Activated CD4-positive, alpha-beta memory T cell treated with anti-CD3 and anti-CD28 coated beads, Interleukin-2, amount 10 ng/mL, durations not matched to agents 7 days and 5 days (primary cell): ENCODE data around the gene HRH1. TPM values are rescaled to one million over a fixed set of nuclear protein-coding genes. Genes with fewer than 3 reads are reported as not detected.
A peak's percentile ranks its signal among the peaks of the same experiment; 100 is the strongest.
"Not testable (repeated sequence)": the region's sequence is repeated elsewhere in the genome, so short reads cannot be mapped to it uniquely, and the experiment has no call there.

Experiments
- CTCF ChIA-PET: fragments of 350-600 bp; sonication (Branson Sonifier 250); formaldehyde crosslinking; loops from one replicate; lab custom pipeline; 2021; ENCODE audit warnings: antibody characterized with exemption, inconsistent platforms; lab: Charles Lee
- POLR2A ChIA-PET: fragments of 350-600 bp; sonication (Branson Sonifier 250); formaldehyde crosslinking; loops from one replicate; lab custom pipeline; 2021; ENCODE audit warnings: antibody characterized with exemption; lab: Charles Lee
- DNase-seq: peaks from one replicate; pipeline ENCODE4 v3.0.0-alpha.2; 2020
- H3K27ac Mint-ChIP-seq: one replicate; pipeline ENCODE4 v1.8.0; 2021; ENCODE audit warnings: mild to moderate bottlenecking, mixed read lengths
- H3K27me3 Mint-ChIP-seq: one replicate; pipeline ENCODE4 v1.8.0; 2021; ENCODE audit warnings: mixed read lengths
- H3K36me3 Mint-ChIP-seq: one replicate; pipeline ENCODE4 v1.8.0; 2021; ENCODE audit warnings: low read depth, mixed read lengths
- H3K4me1 Mint-ChIP-seq: one replicate; pipeline ENCODE4 v1.8.0; 2021; ENCODE audit warnings: mixed read lengths
- H3K4me3 Mint-ChIP-seq: one replicate; pipeline ENCODE4 v1.8.0; 2021; ENCODE audit warnings: mild to moderate bottlenecking, mixed read lengths
- H3K9me3 Mint-ChIP-seq: one replicate; pipeline ENCODE4 v1.8.0; 2021; ENCODE audit warnings: mixed read lengths
- total RNA-seq, 2 experiments: library from RNA; stranded (reverse); gene quantifications; one replicate each; pipeline ENCODE4 v1.2.3, GENCODE V29; 2021

HRH1 gene
- total RNA-seq, 2 experiments from 2014 or later = 0.95 to 1.0 TPM

DNA sequence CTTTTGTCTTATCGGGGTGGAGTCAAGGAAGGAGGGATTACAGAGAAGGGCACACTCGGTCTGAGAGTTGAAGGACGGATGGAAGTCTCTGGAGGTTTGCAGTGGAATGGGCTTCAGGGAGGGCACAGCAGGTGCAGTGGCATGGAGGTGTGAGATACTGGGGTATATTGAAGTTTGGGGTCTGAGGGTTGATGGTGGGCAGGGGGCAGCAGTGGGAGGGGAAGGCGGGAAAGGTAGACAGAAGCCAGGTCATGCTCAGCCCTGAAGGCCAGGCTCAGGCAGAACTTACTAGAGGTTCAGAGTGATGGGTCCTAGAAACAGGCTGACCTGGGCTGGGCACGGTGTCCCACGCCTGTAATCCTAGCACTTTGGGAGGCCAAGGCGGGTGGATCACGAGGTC, 52.7 kb downstream of the HRH1 start:
- Mint-ChIP-seq H3K36me3 (no peaks in the 10 kb centered on the region), H3K4me1 (peaks cover 5% of the 10 kb centered on the region), H3K4me3 (no peak overlapping the region), H3K9me3 (no peaks in the 10 kb centered on the region), H3K27ac (no peak overlapping the region), H3K27me3 (peaks cover 28% of the 10 kb centered on the region)
- ChIA-PET POLR2A (no interaction called here), CTCF (interaction anchor here (0.6 kb wide), 1 partner anchor 399 kb away, joined by 3 read pairs; no protein-coding TSS in a partner anchor)
- DNase-seq = no peak

GRCh38 chr3:11211531-11212298, 57.4 kb downstream of the HRH1 start:
- Mint-ChIP-seq H3K27ac (no peak overlapping the region), H3K4me3 (no peak overlapping the region), H3K4me1 (peaks cover 8% of the 10 kb centered on the region), H3K27me3 (peaks cover 26% of the 10 kb centered on the region), H3K36me3 (no peaks in the 10 kb centered on the region), H3K9me3 (no peaks in the 10 kb centered on the region)
- POLR2A ChIA-PET = no interaction called here
- CTCF ChIA-PET = no interaction called here
- no peak for DNase-seq

DNA sequence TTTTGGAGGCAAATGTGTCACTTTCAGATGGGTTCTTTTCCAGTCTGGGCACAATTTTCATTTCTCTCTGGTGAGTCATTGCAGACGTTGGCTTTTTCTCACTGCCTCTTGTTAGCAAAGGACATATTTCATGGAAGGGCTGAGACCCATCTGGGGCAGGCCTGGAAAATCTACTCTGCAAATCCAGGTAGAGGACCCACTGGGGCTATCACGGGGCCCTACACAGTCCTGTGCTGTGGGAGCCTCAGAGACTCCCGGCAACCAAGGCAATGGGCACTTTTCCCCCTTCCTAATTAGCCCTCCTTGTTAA, 58.0 kb downstream of the HRH1 start:
- DNase-seq = no peak
- H3K27me3 Mint-ChIP-seq = peaks cover 26% of the 10 kb centered on the region
- no peak overlapping the region for H3K4me3 Mint-ChIP-seq
- H3K4me1 Mint-ChIP-seq = peaks cover 8% of the 10 kb centered on the region
- ChIA-PET CTCF (no interaction called here), POLR2A (no interaction called here)
- no peaks in the 10 kb centered on the region for H3K9me3 Mint-ChIP-seq
- no peaks in the 10 kb centered on the region for H3K36me3 Mint-ChIP-seq
- no peak overlapping the region for H3K27ac Mint-ChIP-seq

GRCh38 chr3:11212784-11213183, 58.5 kb downstream of the HRH1 start:
- Mint-ChIP-seq H3K4me3 (no peak overlapping the region), H3K9me3 (no peaks in the 10 kb centered on the region), H3K4me1 (peaks cover 7% of the 10 kb centered on the region), H3K27me3 (peaks cover 26% of the 10 kb centered on the region), H3K27ac (no peak overlapping the region), H3K36me3 (no peaks in the 10 kb centered on the region)
- DNase-seq = no peak
- ChIA-PET CTCF (no interaction called here), POLR2A (no interaction called here)

- CTCF ChIA-PET = no interaction called here
These were observed 59.6 kb downstream of the HRH1 start for GRCh38 chr3:11213810-11214450.

DNA sequence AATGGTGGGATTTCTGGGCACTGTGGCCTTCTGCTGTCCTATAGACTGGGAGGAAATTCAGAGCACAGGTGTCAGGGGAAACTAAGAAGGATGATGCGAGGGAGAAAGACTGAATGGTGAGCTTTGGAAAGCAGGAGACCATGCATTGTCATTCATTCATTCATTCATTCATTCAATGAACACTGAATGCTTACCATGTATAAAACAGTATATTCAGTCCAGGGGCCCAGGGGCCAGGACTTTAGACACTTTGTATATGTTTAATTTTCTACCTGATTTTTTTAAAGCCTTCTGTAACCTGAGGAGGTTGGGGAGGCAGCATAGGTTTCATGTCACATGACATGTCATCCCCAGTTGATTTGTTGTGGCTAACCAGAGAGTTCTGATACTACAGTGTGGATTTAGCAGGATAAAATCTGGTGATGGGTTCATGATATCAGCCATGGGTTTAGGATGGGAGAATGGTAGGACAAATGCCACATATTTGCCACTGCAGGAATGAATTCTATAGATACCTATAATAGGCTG, 60.2 kb downstream of the HRH1 start:
- Mint-ChIP-seq H3K27me3 (peaks cover 26% of the 10 kb centered on the region), H3K4me3 (no peak overlapping the region), H3K27ac (no peak overlapping the region), H3K36me3 (no peaks in the 10 kb centered on the region), H3K4me1 (peaks cover 5% of the 10 kb centered on the region), H3K9me3 (no peaks in the 10 kb centered on the region)
- ChIA-PET POLR2A (no interaction called here), CTCF (no interaction called here)
- DNase-seq = no peak

More at GRCh38 chr3:11213810-11214450, 59.6 kb downstream of the HRH1 start:
- H3K27ac Mint-ChIP-seq = no peak overlapping the region
- no peak for DNase-seq
- peaks cover 5% of the 10 kb centered on the region for H3K4me1 Mint-ChIP-seq
- POLR2A ChIA-PET = no interaction called here
- H3K36me3 Mint-ChIP-seq = no peaks in the 10 kb centered on the region
- H3K9me3 Mint-ChIP-seq = no peaks in the 10 kb centered on the region
- peaks cover 26% of the 10 kb centered on the region for H3K27me3 Mint-ChIP-seq
- H3K4me3 Mint-ChIP-seq = no peak overlapping the region

DNA sequence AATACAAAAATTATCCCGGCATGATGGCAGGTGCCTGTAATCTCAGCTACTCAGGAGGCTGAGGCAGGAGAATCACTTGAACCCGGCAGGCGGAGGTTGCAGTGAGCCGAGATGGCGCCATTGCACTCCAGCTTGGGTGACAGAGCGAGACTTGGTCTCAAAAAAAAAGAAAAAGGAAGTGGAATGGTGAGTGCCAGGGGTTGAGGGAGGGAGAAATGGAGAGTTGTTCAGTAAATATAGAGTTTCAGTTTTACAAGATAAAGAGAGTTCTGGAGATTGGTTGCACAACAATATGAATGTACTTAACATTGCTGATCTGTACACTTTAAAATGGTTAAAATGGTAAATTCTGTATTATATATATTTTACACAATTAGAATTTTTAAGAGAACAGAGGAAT, 63.1 kb downstream of the HRH1 start:
- POLR2A ChIA-PET, CTCF ChIA-PET, H3K4me3 Mint-ChIP-seq, H3K4me1 Mint-ChIP-seq, H3K36me3 Mint-ChIP-seq, H3K9me3 Mint-ChIP-seq, H3K27ac Mint-ChIP-seq, DNase-seq: not testable (repeated sequence)
- peaks cover 23% of the 10 kb centered on the region for H3K27me3 Mint-ChIP-seq

GRCh38 chr3:11220230-11220629, 65.9 kb downstream of the HRH1 start:
- Mint-ChIP-seq H3K27ac (no peak overlapping the region), H3K9me3 (no peaks in the 10 kb centered on the region), H3K27me3 (peaks cover 9% of the 10 kb centered on the region), H3K4me3 (no peak overlapping the region), H3K36me3 (no peaks in the 10 kb centered on the region), H3K4me1 (peaks cover 4% of the 10 kb centered on the region)
- no peak for DNase-seq
- CTCF ChIA-PET = interaction anchor here (0.7 kb wide), 1 partner anchor 431 kb away, joined by 3 read pairs; no protein-coding TSS in a partner anchor
- POLR2A ChIA-PET = no interaction called here

DNA sequence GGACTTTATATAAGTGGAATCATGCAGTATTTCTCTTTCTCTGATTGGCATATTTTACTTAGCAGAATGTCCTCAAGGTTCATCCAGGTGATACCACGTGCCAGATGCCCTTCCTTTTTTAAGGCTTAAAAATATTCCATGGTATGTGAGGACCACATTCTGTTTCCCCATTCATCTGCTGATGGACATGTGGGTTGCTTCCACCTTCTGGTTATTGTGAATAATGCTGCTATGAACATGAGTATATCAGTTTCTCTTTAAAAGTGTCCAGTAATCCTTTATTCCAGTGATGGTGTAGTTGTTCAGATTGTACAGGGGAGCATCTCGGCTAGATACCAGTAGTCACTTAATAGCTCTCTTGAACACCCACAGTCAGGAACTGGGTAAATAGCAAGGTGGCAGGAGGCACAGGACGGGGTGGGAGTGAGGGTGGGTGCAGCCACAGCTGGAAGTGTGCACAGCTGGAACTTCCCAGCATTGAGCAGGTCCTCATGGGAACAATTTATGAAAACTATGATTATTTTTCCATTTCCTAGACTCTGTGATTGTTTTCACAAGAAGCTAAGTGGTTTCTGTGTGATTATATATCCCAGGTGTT, 67.6 kb downstream of the HRH1 start:
- DNase-seq = no peak
- no peak overlapping the region for H3K4me3 Mint-ChIP-seq
- no peaks in the 10 kb centered on the region for H3K36me3 Mint-ChIP-seq
- ChIA-PET CTCF (interaction anchor here (0.7 kb wide), 1 partner anchor 113 kb away, joined by 3 read pairs; no protein-coding TSS in a partner anchor), POLR2A (no interaction called here)
- peaks cover 9% of the 10 kb centered on the region for H3K27me3 Mint-ChIP-seq
- peaks cover 13% of the 10 kb centered on the region for H3K4me1 Mint-ChIP-seq
- H3K9me3 Mint-ChIP-seq = peaks cover 3% of the 10 kb centered on the region
- H3K27ac Mint-ChIP-seq = no peak overlapping the region

GRCh38 chr3:11224010-11224409, 69.7 kb downstream of the HRH1 start:
- Mint-ChIP-seq H3K4me1 (peaks cover 15% of the 10 kb centered on the region), H3K27me3 (peaks cover 8% of the 10 kb centered on the region), H3K9me3 (peaks cover 3% of the 10 kb centered on the region), H3K36me3 (no peaks in the 10 kb centered on the region), H3K27ac (no peak overlapping the region), H3K4me3 (no peak overlapping the region)
- ChIA-PET POLR2A (no interaction called here), CTCF (no interaction called here)
- DNase-seq = no peak

DNA sequence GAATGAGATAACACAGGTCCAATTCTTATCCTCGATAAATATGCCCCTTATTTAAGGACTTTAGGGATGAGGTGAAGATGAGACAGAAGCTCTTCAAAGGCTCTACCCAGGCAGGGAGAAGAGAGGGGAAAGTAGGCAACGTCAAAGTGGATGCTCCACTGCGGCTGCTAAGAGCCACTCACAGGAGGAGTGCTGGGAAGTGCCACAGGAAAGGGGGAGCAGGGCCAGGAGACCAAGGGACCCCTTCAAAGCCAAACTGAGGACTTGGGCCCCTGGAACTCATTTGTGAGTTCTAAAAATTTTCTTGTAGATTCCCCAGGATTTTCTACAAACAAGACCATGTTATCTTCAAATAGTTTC, 70.6 kb downstream of the HRH1 start:
- DNase-seq = no peak
- peaks cover 3% of the 10 kb centered on the region for H3K9me3 Mint-ChIP-seq
- H3K36me3 Mint-ChIP-seq = no peaks in the 10 kb centered on the region
- H3K27ac Mint-ChIP-seq = no peak overlapping the region
- peaks cover 10% of the 10 kb centered on the region for H3K27me3 Mint-ChIP-seq
- peaks cover 15% of the 10 kb centered on the region for H3K4me1 Mint-ChIP-seq
- ChIA-PET CTCF (interaction anchor here (1.3 kb wide), 1 partner anchor 11 kb away, joined by 3 read pairs; no protein-coding TSS in a partner anchor), POLR2A (no interaction called here)
- H3K4me3 Mint-ChIP-seq = no peak overlapping the region

- H3K27ac Mint-ChIP-seq = peak overlapping the region; percentile 22
- H3K4me3 Mint-ChIP-seq = no peak overlapping the region
These were observed 71.7 kb downstream of the HRH1 start for GRCh38 chr3:11226042-11226370.

DNA sequence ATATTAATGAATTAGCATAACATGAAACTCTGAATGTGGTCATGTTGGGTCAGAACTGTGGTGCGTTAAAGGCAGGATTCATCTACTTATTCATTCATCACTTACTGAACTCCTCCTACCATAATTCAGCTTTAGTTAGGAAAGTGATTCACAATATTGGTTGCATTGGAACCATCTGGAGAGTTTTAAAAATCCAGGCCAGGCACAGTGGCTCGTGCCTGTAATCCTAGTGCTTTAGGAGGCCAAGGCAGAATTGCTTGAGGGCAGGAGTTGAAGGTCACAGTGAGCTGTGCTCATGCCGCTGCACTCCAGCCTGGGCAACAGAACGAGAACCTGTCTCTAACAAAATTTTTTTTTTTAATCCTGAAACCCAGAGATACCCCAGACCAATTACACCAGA, 73.7 kb downstream of the HRH1 start:
- H3K9me3 Mint-ChIP-seq = peaks cover 3% of the 10 kb centered on the region
- POLR2A ChIA-PET = interaction anchor here (1.2 kb wide), 1 partner anchor 11 kb away, joined by 3 read pairs; no protein-coding TSS in a partner anchor
- no peaks in the 10 kb centered on the region for H3K36me3 Mint-ChIP-seq
- DNase-seq = no peak
- H3K27ac Mint-ChIP-seq = no peak overlapping the region
- H3K4me3 Mint-ChIP-seq = no peak overlapping the region
- CTCF ChIA-PET = interaction anchor here (0.7 kb wide), 1 partner anchor 106 kb away, joined by 3 read pairs; no protein-coding TSS in a partner anchor
- peaks cover 15% of the 10 kb centered on the region for H3K4me1 Mint-ChIP-seq
- H3K27me3 Mint-ChIP-seq = peaks cover 24% of the 10 kb centered on the region

More at GRCh38 chr3:11226042-11226370, 71.7 kb downstream of the HRH1 start:
- peaks cover 3% of the 10 kb centered on the region for H3K9me3 Mint-ChIP-seq
- ChIA-PET POLR2A (no interaction called here), CTCF (interaction anchor here (1.3 kb wide), 1 partner anchor 109 kb away, joined by 5 read pairs; no protein-coding TSS in a partner anchor)
- peaks cover 15% of the 10 kb centered on the region for H3K4me1 Mint-ChIP-seq
- no peak for DNase-seq
- peaks cover 16% of the 10 kb centered on the region for H3K27me3 Mint-ChIP-seq
- H3K36me3 Mint-ChIP-seq = no peaks in the 10 kb centered on the region
